ENCODE data around the gene NHSL2.
"Not testable (repeated sequence)": the region's sequence is repeated elsewhere in the genome, so short reads cannot be mapped to it uniquely, and the experiment has no call there.

DNA sequence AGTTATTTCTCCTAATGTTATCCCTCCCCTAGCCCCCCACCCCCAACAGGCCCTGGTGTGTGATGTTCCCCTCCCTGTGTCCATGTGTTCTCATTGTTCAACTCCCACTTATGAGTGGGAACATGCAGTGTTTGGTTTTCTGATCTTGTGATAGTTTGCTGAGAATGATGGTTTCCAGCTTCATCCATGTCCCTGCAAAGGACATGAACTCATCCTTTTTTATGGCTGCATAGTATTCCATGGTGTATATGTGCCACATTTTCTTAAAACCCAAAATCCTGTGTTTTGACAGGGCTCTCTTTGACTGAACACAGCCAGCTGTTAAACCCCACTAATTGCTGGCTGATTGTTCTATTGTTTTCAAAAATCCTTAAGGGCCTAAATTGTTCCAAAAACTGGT lies 53.5 kb downstream of the NHSL2 start:
- not testable (repeated sequence) for TF ChIP-seq CTCF, EP300, POLR2AphosphoS5, POLR2A (IDR thresholded peaks at IDR 0.05)

Measured in gastroesophageal sphincter (tissue), 3 donors.